ENCODE data around the gene APEH. TPM values are rescaled to one million over a fixed set of nuclear protein-coding genes. Genes with fewer than 3 reads are reported as not detected.

Gene APEH
- total RNA-seq, 1 donor = 87.7 TPM

GRCh38 chr3:49648354-49649019, 25.7 kb upstream of the APEH start:
- no peak for DNase-seq (ENCODE audit: low read depth)
- no peak overlapping the region for H3K4me3 ChIP-seq (ENCODE audit: low read depth, low read length)
- TF ChIP-seq, protein P1, sequence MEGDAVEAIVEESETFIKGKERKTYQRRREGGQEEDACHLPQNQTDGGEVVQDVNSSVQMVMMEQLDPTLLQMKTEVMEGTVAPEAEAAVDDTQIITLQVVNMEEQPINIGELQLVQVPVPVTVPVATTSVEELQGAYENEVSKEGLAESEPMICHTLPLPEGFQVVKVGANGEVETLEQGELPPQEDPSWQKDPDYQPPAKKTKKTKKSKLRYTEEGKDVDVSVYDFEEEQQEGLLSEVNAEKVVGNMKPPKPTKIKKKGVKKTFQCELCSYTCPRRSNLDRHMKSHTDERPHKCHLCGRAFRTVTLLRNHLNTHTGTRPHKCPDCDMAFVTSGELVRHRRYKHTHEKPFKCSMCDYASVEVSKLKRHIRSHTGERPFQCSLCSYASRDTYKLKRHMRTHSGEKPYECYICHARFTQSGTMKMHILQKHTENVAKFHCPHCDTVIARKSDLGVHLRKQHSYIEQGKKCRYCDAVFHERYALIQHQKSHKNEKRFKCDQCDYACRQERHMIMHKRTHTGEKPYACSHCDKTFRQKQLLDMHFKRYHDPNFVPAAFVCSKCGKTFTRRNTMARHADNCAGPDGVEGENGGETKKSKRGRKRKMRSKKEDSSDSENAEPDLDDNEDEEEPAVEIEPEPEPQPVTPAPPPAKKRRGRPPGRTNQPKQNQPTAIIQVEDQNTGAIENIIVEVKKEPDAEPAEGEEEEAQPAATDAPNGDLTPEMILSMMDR (IDR thresholded peaks at IDR 0.05; ENCODE audit: insufficient read depth, low read length) = no peak

DNA sequence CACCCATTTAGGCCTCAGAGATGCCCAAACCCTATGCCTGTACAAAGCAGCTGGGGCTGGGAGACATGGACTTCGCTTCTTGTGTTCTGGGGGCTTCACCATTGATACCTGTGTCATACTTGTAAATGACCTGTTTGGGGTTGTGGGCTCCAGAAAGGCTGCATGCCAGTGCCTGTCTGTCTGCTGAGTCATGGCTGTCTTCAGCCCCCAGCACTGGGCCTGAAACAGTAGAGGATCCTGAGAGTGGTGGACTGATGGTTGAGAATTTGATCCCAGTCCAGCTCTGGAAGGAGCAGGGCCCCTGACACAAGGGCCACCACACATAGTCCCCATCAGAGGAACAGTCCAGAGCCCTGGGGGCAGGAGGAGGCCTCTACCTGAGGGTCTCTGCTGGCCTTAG, 24.6 kb upstream of the APEH start:
- DNase-seq (ENCODE audit: low read depth) = no peak
- TF ChIP-seq, protein P1 (IDR thresholded peaks at IDR 0.05; ENCODE audit: insufficient read depth, low read length) = no peak

GRCh38 chr3:49650177-49650576, 24.0 kb upstream of the APEH start:
- DNase-seq (ENCODE audit: low read depth) = no peak
- TF ChIP-seq, protein P1 (IDR thresholded peaks at IDR 0.05; ENCODE audit: insufficient read depth, low read length) = no peak
- no peak overlapping the region for H3K4me3 ChIP-seq (ENCODE audit: low read depth, low read length)

More for the DNA sequence above, 24.6 kb upstream of the APEH start:
- H3K4me3 ChIP-seq (ENCODE audit: low read depth, low read length) = no peak overlapping the region

DNA sequence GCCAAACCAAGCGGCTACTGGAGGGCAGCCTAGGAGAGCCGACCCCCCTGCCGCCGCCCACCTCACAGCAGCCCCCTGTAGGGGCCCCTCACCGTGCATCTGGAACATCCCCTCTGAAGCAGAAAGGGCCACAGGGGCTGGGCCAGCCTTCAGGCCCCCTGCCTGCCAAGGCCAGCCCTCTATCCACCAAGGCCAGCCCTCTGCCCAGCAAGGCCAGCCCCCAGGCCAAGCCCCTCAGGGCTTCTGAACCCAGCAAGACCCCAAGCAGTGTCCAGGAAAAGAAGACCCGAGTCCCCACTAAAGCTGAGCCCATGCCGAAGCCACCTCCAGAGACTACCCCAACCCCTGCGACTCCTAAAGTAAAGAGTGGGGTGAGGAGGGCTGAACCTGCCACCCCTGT, 23.5 kb upstream of the APEH start:
- no peak overlapping the region for H3K4me3 ChIP-seq (ENCODE audit: low read depth, low read length)
- TF ChIP-seq, protein P1 (IDR thresholded peaks at IDR 0.05; ENCODE audit: insufficient read depth, low read length) = no peak
- DNase-seq (ENCODE audit: low read depth) = no peak

DNA sequence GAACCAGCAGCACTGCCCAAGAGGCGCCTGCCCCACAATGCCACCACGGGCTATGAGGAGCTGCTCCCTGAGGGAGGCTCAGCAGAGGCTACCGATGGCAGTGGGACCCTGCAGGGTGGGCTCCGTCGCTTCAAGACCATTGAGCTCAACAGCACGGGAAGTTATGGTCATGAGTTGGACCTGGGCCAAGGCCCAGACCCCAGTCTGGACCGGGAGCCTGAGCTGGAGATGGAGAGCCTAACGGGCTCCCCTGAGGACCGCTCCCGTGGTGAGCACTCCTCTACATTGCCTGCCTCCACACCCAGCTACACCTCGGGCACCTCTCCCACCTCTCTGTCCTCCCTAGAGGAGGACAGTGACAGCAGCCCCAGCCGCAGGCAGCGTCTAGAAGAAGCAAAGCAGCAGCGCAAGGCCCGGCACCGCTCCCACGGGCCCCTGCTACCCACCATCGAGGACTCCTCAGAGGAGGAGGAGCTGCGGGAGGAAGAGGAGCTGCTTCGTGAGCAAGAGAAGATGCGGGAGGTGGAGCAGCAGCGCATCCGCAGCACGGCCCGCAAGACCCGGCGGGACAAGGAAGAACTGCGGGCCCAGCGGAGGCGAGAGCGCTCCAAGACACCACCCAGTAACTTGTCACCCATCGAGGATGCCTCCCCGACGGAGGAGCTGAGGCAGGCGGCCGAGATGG, 21.8 kb upstream of the APEH start:
- no peak for DNase-seq (ENCODE audit: low read depth)

GRCh38 chr3:49652903-49653415, 21.2 kb upstream of the APEH start:
- TF ChIP-seq, protein P1 (IDR thresholded peaks at IDR 0.05; ENCODE audit: insufficient read depth, low read length) = no peak

More for the DNA sequence above, 21.8 kb upstream of the APEH start:
- no peak overlapping the region for H3K4me3 ChIP-seq (ENCODE audit: low read depth, low read length)
- TF ChIP-seq, protein P1 (IDR thresholded peaks at IDR 0.05; ENCODE audit: insufficient read depth, low read length) = no peak

More at GRCh38 chr3:49652903-49653415, 21.2 kb upstream of the APEH start:
- DNase-seq (ENCODE audit: low read depth) = no peak
- H3K4me3 ChIP-seq (ENCODE audit: low read depth, low read length) = no peak overlapping the region

Data from fibroblast of the aortic adventitia (primary cell).